ENCODE results near the gene MMP14.
A peak's percentile ranks its signal among the peaks of the same experiment; 100 is the strongest.

MMP14 gene

DNA sequence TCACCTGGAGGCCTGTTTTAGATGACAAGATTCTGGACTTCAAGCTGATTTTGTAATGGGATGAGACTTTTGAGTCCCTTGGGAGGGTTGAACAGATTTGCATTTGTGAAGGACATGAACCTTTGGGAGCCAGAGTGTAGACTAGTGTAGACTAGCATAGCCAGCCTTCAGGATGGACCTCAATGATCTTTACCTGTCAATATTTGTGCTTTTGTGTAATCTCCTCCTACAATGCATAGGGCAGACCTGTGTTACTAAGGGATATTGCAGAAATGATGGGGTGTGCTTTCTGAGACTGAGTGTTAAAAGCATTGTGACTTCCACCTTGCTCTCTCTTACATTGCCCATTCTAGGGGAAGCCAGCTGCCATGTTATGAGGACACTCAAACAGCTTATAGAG lies 25.3 kb downstream of the MMP14 start:
- no peak for DNase-seq (ENCODE audit: low read depth)

- DNase-seq (ENCODE audit: low read depth) = no peak
These were observed 28.6 kb downstream of the MMP14 start for GRCh38 chr14:22864979-22865378.

GRCh38 chr14:22865424-22866405 lies 29.3 kb downstream of the MMP14 start:
- no peak for DNase-seq (ENCODE audit: low read depth)

DNA sequence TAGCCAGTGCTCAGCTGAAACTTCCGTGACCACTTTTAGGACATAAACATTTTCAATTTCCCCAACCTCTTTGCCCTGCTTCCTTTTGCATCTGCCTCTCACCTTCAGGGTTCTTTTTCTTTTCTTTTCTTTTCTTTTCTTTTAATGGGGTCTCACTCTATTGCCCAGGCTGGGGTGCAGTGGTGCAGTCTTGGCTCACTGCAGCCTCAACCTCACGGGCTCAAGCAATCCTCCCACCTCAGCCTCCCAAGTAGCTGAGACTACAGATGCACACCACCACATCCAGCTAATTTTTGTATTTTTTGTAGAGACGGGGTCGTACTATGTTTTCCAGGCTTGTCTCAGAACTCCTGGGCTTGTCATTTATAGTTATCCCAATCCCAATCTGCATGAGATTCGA lies 30.5 kb downstream of the MMP14 start:
- no peak for DNase-seq (ENCODE audit: low read depth)

GRCh38 chr14:22870811-22871223 lies 34.4 kb downstream of the MMP14 start:
- no peak for DNase-seq (ENCODE audit: low read depth)

DNA sequence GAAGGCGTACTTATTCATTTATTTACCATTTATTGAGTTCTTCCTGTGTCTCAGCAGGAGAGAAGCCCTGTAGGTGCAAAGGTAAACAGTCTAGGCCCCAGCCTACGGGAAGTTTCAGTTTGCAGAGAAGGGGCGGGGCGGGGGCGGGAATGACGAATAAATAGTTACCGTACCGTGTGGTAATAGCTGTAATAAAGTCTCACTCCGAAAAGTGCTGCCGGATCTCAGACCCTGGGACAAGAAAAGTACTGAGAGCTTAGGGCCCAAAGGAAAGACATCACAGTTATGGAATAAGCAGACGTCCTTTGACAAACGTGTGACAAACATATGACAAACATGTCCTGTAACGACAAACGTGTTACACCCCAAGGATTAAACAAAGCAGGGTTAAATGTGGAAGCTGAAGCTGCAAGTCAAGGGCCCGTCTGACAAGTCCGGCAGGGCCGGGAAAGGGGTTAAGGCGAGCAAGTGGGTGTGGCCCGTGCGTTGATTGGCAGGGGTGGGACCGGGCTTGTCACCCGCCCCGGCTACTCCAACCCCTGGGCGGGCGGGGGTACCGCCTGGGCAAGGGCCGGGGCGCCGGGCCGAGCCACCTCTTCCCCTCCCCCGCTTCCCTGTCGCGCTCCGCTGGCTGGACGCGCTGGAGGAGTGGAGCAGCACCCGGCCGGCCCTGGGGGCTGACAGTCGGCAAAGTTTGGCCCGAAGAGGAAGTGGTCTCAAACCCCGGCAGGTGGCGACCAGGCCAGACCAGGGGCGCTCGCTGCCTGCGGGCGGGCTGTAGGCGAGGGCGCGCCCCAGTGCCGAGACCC lies 35.0 kb downstream of the MMP14 start, which contains the start of gene LRP10:
TSS of gene LRP10 (plus strand) at position 517 of the 809 bp plus-strand sequence. CDS start 564 bp downstream, outside the sequence.
- DNase-seq (ENCODE audit: low read depth) = peak; percentile 61

- peak; percentile 52 for DNase-seq (ENCODE audit: low read depth)
These were observed 35.8 kb downstream of the MMP14 start for GRCh38 chr14:22872033-22872832.

- DNase-seq (ENCODE audit: low read depth) = no peak
These were observed 36.6 kb downstream of the MMP14 start for GRCh38 chr14:22872833-22873520.

- DNase-seq (ENCODE audit: low read depth) = no peak
These were observed 38.8 kb downstream of the MMP14 start for GRCh38 chr14:22875003-22875747.

DNA sequence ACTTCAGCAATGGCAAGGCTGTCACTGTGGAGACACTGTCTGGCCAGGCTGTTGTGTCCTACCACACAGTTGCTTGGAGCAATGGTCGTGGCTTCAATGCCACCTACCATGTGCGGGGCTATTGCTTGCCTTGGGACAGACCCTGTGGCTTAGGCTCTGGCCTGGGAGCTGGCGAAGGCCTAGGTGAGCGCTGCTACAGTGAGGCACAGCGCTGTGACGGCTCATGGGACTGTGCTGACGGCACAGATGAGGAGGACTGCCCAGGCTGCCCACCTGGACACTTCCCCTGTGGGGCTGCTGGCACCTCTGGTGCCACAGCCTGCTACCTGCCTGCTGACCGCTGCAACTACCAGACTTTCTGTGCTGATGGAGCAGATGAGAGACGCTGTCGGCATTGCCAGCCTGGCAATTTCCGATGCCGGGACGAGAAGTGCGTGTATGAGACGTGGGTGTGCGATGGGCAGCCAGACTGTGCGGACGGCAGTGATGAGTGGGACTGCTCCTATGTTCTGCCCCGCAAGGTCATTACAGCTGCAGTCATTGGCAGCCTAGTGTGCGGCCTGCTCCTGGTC lies 39.4 kb downstream of the MMP14 start:
- no peak for DNase-seq (ENCODE audit: low read depth)

DNA sequence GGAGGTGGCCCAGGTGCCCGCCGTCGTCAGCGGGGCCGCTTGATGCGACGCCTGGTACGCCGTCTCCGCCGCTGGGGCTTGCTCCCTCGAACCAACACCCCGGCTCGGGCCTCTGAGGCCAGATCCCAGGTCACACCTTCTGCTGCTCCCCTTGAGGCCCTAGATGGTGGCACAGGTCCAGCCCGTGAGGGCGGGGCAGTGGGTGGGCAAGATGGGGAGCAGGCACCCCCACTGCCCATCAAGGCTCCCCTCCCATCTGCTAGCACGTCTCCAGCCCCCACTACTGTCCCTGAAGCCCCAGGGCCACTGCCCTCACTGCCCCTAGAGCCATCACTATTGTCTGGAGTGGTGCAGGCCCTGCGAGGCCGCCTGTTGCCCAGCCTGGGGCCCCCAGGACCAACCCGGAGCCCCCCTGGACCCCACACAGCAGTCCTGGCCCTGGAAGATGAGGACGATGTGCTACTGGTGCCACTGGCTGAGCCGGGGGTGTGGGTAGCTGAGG lies 40.7 kb downstream of the MMP14 start:
- DNase-seq (ENCODE audit: low read depth) = no peak

- DNase-seq (ENCODE audit: low read depth) = no peak
These were observed 42.2 kb downstream of the MMP14 start for GRCh38 chr14:22878271-22879246.

DNA sequence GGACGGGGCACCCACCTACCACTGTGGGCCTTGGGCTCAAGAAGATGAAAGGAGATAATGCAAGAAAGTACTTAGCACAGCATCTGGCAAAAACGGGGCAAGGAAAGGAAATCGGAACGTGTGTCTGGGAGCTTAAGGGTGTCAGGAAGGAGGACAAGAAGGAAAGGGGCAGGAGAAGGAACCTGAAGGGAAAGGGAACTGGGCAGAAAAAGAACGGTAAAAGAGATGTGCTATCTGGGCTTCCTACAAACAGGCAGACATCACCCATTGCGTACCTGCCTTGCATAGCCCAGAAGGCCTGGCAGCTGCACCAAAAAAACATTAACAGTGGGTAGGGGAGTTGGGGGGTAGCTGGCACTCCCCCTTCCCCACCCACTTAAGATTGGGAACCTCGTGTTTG lies 45.7 kb downstream of the MMP14 start:
- no peak for DNase-seq (ENCODE audit: low read depth)

DNA sequence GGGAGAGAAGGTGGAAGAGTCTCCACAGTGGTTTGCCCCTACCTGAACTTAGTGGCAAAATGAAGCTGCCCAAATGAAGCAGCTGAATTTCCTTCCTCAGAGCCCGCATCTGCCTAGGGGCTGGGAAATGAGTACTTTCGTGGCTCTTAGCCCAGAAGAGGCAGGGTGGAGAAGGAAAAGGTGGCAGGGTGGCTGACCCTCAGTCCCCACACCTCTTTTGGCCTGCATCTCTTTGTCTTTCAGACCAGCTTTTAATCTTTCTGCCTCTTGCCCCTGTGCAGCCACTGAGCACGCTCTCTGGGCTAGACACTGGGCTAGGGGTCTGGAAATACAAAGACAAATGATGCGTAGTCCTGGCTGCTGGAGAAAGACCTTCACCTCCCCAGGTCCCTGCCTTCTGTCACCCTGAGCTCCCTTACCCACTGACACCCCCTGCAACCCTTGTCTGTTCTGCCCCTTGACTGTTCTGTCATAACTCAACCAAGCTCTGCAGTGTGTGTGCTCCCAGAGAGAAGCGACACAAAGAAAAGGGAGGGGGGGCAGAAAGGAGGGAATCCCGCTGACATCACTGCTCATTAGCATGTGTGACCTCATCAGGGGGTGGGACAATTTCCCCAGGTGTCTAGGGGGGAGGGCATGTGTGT lies 46.3 kb downstream of the MMP14 start:
- DNase-seq (ENCODE audit: low read depth) = no peak

GRCh38 chr14:22883173-22883976 lies 47.0 kb downstream of the MMP14 start, which contains the start of gene REM2:
TSS of gene REM2 (plus strand) at chr14:22883222. CDS start at chr14:22883288, 66 bp downstream.
- no peak for DNase-seq (ENCODE audit: low read depth)

DNA sequence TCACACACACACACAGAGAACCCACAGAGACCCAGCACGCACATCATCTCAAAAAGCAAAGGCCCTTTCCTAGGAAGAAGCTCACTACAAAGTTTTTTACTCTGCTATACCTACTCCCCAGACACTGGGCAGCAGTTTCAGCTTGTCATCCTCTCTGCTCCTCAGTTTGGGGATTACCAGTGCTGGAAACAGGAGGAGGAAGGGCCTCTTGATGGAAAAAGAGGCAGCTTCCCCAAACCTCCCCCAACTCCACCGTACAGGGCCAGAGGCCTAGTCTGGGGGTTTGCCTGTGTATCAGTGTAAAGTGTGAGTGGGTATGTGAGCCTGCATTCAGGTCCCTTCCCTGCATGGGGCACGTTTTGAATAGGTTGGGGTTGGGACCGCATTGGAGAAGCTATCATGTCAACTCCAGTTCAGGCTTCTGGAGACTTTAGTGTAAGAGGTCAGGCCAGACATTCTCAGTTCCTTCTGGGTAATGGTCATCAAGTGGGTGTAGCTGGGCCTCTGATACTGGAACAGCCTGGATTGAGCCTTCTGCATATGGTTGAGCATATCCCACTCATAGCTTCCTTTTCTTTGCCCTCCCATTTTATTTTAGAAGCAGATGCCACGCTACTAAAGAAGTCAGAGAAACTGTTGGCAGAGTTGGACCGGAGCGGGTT lies 47.8 kb downstream of the MMP14 start:
- no peak for DNase-seq (ENCODE audit: low read depth)
